T-helper 22 cell (primary cell): ENCODE data around the gene NDUFB6.
"Not testable (repeated sequence)": the region's sequence is repeated elsewhere in the genome, so short reads cannot be mapped to it uniquely, and the experiment has no call there.

ENCODE experiments used
- DNase-seq: peaks from one replicate; pipeline ENCODE4 v3.0.0-alpha.2; 2020; ENCODE audit warnings: low read depth

Gene NDUFB6

GRCh38 chr9:32572900-32573523, at the start of gene NDUFB6:
Gene NDUFB6 (minus strand): TSS chr9:32573159. CDS start chr9:32573060, 99 bp downstream.
- DNase-seq = peak; percentile 91

- no peak for DNase-seq
These were observed 45.3 kb upstream of the NDUFB6 start for GRCh38 chr9:32618261-32618660.

GRCh38 chr9:32606811-32607210, 33.9 kb upstream of the NDUFB6 start:
- no peak for DNase-seq

GRCh38 chr9:32603914-32604852, 31.2 kb upstream of the NDUFB6 start:
- DNase-seq = no peak

- DNase-seq = not testable (repeated sequence)
These were observed 26.1 kb upstream of the NDUFB6 start for GRCh38 chr9:32599021-32599420.

- no peak for DNase-seq
These were observed 24.0 kb upstream of the NDUFB6 start for GRCh38 chr9:32596936-32597335.

- no peak for DNase-seq
These were observed 23.3 kb upstream of the NDUFB6 start for GRCh38 chr9:32596096-32596865.

- DNase-seq = no peak
These were observed 17.9 kb upstream of the NDUFB6 start for GRCh38 chr9:32590898-32591297.

GRCh38 chr9:32590476-32590875, 17.5 kb upstream of the NDUFB6 start:
- DNase-seq = no peak

- no peak for DNase-seq
These were observed 16.2 kb upstream of the NDUFB6 start for GRCh38 chr9:32589083-32589723.

- DNase-seq = no peak
These were observed 14.9 kb upstream of the NDUFB6 start for GRCh38 chr9:32587901-32588300.

- DNase-seq = no peak
These were observed 11.8 kb upstream of the NDUFB6 start for GRCh38 chr9:32584784-32585183.

GRCh38 chr9:32581512-32582143, 8.7 kb upstream of the NDUFB6 start:
- no peak for DNase-seq

GRCh38 chr9:32580631-32581300, 7.8 kb upstream of the NDUFB6 start:
- no peak for DNase-seq

GRCh38 chr9:32579706-32580331, 6.9 kb upstream of the NDUFB6 start:
- DNase-seq = peak; percentile 44

- DNase-seq = no peak
These were observed 6.0 kb upstream of the NDUFB6 start for GRCh38 chr9:32578976-32579375.

- no peak for DNase-seq
These were observed 4.4 kb upstream of the NDUFB6 start for GRCh38 chr9:32577316-32577715.

GRCh38 chr9:32574858-32575257, 1.9 kb upstream of the NDUFB6 start:
- no peak for DNase-seq

GRCh38 chr9:32573821-32574220, 862 bp upstream of the NDUFB6 start:
- no peak for DNase-seq
